HG03066 (cell line): Measurements from ENCODE around the gene FOXD4L6.
"Not testable (repeated sequence)": the region's sequence is repeated elsewhere in the genome, so short reads cannot be mapped to it uniquely, and the experiment has no call there.

Source experiments
- ATAC-seq: cut with Tn5 transposase; IDR thresholded peaks from one replicate; pipeline ENCODE4 v1.9.1; 2021; ENCODE audit warnings: low read depth; ENCODE audit not compliant: unreplicated experiment

Gene FOXD4L6

DNA sequence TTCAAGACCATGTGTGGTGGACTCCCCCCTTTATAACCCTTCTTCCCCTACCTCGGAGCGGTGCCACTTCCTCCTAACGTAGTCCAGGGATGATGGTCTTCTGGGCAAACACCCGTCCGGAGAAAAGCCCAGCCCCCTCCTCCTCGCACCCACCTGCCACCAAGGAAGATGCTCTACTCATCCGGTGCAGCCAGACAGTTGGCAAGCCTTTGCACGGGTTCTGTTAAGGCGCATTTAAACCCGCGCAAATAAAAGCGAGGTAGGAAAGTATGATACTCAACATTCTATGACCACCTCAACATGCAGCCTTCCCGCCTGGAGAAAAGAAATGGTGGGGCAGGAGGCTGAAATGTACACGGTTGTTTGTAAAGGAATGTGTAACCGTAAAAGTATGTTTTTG lies at the start of gene FOXD4L6:
Gene FOXD4L6, minus strand, starts transcription at position 101 of the 400 bp plus-strand sequence. CDS start 298 bp downstream, outside the sequence.
- not testable (repeated sequence) for ATAC-seq

DNA sequence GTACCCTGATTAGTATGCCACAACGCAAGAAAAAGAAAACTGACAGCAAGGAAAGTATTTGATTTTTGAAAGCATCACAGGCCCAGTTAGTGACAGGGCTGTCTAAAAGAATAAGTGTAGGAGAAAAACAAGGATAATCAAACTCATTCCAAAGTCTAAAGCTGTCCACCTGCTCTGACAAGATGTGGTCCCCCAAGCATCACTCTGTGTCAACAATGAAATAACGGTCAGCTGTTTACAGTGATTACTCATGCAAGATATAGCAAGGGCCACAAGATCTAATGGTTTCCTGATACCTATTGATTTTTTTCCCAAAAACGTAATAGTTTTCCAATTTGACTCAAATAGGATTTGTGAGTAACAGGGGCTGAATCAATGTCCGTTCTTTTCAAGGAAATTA lies 46.5 kb upstream of the FOXD4L6 start:
- ATAC-seq = not testable (repeated sequence)

DNA sequence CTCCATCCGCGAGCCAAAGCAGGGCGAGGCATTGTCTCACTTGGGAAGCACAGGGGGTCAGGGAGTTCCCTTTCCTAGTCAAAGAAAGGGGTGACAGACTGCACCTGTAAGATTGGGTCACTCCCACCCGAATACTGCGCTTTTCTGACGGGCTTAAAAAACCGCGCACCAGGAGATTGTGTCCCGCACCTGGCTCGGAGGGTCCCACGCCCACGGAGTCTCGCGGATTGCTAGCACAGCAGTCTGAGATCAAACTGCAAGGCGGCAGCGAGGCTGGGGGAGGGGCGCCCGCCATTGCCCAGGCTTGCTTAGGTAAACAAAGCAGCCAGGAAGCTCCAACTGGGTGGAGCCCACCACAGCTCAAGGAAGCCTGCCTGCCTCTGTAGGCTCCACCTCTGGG lies 21.6 kb upstream of the FOXD4L6 start:
- ATAC-seq = not testable (repeated sequence)

DNA sequence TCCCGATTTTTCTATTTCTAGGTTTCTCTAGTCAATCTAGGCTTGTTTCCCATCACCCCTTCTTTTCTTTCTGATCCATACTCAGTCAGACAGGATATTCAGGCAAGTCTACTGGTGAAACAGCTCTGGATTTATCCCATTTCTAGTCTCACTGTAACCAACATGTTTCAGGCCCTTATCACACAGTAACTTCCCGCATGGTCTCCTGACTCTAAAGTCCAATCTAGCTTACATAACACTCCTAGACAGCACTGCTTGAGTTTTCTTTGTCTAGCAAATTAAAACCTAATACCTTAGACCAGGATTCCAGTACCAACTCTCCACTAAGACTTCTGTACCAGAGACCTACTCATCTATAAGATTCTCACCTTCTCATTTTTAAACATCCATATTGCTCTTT lies 13.4 kb upstream of the FOXD4L6 start:
- ATAC-seq = not testable (repeated sequence)

DNA sequence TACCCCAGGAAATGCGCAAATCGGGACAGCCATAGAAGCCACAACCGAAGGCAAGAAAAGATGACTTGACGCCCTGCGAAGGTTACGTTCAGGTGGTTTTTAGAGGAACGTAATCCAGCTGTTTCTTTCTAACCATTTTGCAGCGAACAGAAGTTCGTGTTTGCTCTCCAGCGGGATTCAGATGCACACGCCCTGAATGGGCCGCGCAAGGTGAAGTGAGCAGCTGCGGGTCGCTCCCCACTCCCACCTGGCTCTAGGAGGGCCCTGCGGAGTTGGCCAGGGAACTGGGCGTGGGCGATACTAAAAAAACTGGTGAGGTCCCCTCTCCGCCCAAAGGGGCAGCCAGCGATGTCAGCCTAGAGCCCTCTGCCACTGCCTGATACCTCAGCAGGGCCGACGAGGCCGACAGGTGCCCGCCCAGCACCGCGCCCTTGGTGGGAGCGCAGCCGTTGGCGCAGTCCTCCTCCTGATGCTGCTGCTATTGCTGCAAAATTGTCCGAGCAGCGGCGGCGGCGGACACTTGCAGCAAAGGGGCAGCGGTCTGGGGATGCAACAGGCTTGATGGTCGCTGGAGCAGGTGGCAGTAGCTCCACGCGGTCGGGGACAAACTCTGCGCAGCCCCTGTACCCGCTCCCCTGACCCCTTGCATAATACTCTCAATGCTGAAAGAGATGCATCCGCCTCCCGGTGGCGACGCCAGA lies 1.6 kb downstream of the FOXD4L6 start:
- not testable (repeated sequence) for ATAC-seq

DNA sequence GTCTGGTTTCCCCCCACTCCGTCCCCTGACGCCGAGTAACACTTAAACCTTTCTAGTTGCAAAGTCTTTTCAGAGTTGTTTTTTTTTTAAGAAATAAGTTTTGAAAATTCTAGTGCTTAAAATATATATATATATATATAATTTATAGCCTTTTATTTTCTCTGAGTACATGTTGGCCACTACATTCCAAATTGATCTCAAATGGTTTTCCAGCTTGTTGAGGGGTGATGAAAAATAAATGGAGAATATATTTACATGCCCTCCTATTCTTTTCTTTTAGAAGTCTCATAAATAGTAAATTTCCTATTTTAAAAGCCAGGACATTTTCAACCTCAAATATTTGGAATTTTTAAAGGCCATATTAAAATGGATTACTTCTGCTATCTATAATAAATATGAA lies 2.5 kb downstream of the FOXD4L6 start:
- ATAC-seq = not testable (repeated sequence)

DNA sequence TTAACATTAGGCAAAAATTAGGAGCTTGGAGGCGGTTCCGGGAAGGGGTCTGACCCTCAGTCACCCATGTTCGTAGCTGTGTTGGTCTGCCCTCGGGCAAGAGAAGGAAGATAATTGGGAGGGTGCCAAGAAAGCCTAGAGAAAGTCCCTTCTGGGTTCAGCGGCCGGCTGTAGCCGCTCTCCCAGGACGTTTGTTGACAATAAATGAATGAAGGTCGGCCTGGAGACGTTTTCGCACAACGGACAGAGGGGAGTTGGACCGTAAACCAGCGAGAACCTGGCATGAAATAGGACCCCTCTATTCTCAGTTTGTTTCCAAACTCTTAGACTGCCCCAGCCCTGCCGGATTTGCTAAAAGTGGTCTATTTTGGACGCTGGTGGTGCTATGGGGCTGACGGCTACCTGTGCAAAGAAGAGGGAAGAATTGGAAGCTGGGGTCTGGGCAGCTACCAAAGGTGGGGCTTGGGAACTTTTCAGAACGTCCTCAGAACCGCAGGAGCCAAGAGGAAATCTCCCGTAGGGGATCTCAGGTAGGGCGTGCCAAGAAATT lies 3.3 kb downstream of the FOXD4L6 start:
- not testable (repeated sequence) for ATAC-seq

DNA sequence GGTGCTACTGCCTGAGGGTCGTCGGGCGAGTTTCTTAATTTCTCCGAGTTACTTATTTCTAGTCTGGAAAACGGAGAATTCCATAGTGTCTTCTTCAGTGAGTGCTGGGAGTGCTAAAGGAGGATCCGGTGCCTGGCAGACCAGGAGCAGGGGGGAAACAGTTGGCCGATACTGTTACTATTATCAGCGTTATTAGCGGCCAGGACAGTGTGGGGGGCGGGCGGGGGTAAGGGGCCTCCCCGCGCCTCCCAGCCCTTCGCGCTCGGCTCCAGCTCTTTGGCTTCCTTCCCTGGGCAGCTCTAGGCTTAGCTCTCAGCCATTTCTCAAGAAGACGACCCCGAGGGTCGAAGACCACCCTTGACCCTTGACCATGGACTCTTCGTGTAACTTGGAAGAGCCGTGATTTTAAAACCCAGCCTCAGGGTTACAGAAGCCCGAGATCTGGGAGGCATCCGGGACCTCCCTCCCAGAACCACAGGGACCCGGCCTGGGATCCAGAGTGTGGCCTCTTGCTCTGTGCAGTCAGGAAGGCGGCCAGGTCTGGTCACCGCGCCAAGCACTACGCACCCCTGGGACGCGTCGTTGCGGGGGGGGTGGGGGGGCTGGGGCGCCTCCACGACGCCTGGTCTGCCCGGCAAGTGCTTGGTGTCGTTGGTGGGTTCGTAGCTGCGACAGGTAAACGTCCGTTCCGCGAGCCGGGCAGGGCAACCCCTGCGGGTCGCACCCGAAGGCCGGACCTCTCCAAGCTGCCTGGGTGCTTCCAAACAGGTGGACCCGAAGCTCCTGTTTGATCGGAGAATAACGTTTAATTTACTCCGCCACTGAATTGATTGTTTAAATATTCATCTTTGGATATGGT lies 4.0 kb downstream of the FOXD4L6 start:
- not testable (repeated sequence) for ATAC-seq

DNA sequence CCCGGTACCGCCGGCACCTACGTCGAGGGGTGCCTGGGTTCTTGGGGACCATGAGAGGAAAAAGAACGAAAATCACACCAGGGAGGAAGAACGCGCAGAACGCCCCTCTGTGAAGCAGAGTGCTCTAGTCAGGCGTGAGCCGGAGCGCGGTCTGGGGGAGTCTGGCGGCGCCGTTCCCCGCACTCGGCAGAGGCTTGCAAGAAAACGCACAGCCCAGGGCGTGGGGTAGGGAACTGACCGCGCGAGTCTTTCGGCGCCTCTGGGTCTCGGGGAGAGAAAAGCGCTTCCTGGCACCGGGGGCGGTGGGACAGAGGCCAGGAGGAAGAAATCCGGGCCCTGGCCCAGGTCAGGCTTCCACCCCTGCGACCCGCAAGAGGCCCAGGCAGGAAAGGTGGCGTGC lies 4.7 kb downstream of the FOXD4L6 start:
- ATAC-seq = not testable (repeated sequence)

DNA sequence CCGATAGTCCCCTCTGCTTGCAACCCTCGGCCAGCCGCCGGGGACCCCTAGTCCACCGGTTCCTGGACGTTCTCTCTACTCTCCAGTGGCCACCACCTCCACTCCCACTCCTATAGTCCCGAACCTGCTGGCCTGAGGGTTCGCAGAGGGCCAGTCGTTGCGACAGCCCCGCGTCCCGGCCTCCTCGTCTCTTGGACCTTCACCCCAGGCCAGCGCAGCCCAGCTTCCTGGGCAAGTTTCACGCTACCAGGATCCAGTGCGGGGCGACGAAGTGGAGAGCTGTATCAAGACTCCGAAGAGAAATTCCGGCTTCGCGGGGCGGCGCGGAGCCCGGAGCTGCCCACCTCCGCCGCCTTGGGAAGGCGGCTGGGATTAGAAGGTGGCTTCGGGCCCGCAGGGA lies 5.1 kb downstream of the FOXD4L6 start:
- not testable (repeated sequence) for ATAC-seq

DNA sequence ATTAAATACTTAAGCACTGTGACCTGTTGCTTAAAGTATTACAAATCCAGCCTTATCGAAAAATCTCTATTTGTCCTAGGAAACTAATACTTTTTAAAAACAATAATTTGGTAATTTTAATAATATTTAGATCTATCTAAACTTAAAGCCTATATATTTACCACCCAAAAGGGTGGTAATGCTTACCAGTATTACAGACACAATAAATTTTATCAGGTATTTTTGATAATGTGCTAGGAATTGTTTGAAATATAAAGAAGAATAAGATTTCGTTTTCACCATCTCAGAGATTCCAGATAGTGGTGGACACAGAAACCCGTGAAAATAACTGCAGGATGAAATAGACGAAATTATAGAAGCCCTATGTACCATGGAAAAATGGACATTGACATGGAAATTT lies 7.8 kb downstream of the FOXD4L6 start:
- not testable (repeated sequence) for ATAC-seq

DNA sequence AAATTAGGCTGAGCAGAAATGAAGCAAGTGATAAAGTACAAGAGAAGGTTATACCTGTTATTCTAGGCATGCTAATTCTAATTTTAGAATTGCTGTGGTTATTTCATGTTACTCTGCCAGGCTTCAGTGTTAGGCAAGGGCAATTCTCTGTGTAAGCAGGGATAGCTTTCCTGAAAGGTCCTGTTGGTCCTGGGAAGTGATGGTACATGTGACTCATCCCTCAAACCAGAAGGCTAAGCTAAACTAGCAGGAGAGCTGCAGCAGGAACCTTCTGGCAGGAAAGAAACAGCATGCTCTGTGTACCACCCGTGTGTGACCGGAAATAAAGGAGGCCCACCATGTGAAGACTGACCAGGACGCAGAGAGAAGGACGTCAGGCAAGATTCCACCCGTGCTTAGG lies 8.8 kb downstream of the FOXD4L6 start:
- ATAC-seq = not testable (repeated sequence)

DNA sequence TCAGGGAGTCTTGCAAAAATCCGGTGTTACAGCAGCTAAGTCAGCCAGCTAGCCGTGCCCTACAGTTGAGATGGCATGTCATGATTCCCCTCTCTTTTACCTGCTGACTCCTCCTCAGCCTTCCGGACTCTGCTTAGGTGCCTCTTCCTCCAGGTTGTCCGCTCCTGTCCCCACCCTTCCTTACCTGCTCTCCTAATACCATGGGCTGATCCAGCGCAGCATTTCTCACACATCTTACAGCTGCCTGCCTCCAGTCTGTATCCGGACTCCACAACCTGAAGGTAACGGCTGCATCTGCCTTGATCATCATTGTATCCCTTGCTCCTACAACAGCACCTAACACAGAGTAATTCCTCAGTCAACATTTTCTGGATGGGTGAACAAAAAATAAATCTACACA lies 9.2 kb downstream of the FOXD4L6 start:
- ATAC-seq = not testable (repeated sequence)

DNA sequence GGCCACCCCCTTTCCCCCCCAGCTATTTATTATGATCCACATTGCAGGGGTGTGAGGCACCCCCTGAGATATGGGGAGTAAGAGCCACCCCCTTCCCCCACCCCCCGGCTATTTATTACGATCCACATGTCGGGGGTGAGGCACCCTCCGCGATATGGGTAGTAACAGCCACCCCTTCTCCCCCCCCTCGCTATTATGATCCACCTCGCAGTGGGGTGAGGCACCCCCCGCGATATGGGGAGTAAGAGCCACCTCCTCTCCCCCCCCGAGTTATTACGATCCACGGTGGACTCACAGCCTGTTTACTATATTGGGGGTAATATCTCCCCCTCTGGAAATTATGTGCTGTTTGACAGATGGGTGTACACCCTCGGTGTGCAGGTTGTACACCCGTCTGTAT lies 15.1 kb downstream of the FOXD4L6 start:
- not testable (repeated sequence) for ATAC-seq

DNA sequence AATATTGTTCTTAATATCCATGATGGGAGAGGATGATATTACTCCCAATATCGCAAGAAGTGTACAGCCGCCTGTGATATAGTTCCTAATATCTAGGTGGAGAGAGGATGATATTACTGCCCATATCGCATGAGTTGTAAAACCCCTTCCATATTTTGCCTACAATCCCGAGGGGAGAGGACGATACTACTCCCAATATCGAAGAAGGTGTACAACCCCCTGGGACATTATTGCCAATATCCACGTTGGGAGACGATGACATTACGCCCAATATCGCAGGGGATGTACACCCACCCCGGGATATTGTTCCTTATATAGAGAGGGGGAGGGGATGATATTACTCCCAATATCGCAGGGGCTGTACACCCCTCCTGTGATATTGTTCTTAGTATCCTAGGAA lies 17.1 kb downstream of the FOXD4L6 start:
- not testable (repeated sequence) for ATAC-seq

DNA sequence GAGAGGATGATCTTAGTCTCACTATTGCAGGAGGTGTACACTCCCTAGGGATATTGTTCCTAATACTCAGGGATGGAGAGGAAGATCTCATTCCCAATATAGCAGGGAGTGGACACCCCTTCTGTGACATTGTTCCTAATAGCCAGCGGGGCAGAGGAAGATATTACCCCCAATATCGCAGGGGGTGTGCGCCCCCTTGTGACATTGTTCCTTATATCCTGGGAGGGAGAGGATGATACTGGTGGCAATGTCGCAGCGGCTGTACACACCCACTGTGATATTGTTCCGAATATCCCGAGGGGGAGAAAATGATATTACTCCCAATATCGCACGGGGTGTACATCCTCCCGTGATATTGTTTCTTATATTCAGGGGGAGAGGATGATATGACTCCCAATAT lies 17.6 kb downstream of the FOXD4L6 start:
- ATAC-seq = not testable (repeated sequence)

DNA sequence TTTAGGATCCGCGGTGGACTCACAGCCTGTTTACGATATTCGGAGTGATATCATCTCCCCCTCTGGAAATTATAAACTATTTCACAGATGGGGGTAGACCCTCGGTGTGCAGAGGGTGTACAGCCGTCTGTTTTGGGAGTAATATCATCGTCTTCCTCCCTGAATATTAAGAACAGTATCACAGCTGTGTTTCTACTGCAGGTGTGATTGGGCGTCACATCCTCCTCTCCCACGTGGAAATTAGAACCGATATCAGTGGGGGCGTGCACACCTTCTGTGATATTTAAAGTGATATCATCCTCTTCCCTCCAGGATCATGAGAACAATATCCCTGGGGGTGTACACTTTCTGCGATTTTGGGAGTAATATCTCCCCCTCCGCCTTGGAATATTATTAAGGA lies 19.2 kb downstream of the FOXD4L6 start:
- ATAC-seq = not testable (repeated sequence)

DNA sequence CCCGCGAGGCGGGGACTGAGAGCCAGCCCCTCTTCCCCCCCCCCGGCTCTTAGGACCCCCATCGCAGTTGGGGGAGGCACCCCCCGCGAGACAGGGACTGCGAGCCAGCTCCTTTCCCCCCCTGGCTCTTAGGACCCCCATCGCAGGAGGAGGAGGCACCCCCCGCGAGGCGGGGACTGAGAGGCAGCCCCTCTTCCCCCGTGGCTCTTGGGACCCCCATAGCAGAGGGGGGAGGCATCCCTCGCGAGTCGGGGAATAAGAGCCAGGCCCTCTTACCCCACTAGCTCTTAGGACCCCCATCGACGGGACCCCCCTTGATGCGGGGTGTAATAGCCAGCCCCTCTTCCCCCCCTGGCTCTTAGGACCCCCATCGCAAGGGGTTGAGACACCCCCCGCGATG lies 19.7 kb downstream of the FOXD4L6 start:
- ATAC-seq = not testable (repeated sequence)

DNA sequence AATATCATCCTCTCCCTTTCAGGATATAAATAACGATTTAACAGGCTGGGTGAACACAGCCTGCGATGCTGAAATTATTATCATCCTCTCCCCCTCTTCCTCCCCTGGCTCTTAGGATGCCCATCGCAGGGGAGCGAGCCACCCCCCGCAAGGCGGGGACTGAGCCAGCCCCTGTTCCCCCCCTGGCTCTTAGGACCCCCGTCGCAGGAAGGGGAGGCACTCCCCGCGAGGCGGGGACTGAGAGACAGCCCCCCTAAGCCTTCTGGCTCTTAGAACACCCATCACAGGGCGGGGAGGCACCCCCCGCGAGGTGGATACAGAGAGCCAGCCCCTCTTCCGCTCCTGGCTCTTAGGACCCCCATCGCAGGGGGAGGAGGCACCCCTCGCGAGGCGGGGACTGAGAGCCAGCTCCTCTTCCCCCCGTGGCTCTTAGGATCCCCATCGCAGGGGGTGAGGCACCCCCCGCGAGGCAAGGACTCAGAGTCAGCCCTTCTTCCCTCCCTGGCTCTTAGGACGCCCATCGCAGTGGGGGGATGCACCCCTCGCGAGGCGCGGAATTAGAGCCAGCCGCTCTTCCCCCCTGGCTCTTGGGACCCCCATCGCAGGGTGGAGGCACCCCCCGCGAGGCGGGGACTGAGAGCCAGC lies 21.9 kb downstream of the FOXD4L6 start:
- ATAC-seq = not testable (repeated sequence)

DNA sequence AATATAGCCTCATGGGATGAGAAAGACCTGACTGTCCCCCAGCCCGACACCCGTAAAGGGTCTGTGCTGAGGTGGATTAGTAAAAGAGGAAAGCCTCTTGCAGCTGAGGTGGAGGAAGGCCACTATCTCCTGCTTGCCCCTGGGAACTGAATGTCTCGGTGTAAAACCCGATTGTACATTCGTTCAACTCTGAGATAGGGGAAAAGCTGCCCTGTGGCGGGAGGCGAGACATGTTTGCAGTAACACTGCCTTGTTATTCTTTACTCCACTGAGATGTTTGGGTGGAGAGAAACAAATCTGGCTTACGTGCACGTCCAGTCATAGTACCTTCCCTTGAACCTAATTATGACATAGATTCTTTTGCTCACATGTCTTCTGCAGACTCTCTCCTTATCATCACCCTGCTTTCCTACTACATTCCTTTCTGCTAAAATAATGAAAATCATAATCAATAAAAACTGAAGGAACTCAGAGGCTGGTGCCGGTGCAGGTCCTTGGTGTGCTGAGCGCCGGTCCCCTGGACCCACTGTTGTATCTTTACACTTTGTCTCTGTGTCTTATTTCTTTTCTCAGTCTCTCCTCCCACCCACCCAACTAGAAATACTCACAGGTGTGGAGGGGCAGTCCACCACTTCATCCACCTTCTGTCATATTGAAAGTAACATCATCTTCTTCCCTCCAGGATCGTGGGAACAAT lies 22.8 kb downstream of the FOXD4L6 start:
- not testable (repeated sequence) for ATAC-seq
